AG04450 (cell line): ENCODE measurements around the gene MAP3K5. TPM values are rescaled to one million over a fixed set of nuclear protein-coding genes. Genes with fewer than 3 reads are reported as not detected.

Experiments
- CTCF ChIA-PET: fragments of 300-600, 350-600 bp; formaldehyde crosslinking; extraction: SDS; loops from one replicate; lab custom pipeline; 2022; ENCODE audit warnings: antibody characterized with exemption, inconsistent platforms; lab: Charles Lee
- POLR2A ChIA-PET: fragments of 350-600 bp; formaldehyde crosslinking; extraction: SDS; loops from one replicate; lab custom pipeline; 2021; ENCODE audit warnings: antibody characterized with exemption, inconsistent platforms; lab: Yijun Ruan, JAX
- DNase-seq: peaks from one replicate; pipeline ENCODE4 v3.0.0-alpha.2; 2011; ENCODE audit warnings: low read depth, low spot score
- H3K27ac ChIP-seq: one replicate; pipeline ENCODE4 v1.5.1; 2012; ENCODE audit warnings: low read depth, low read length, control low read depth
- H3K27me3 ChIP-seq: one replicate; pipeline ENCODE4 v1.6.0; 2012; ENCODE audit warnings: low read length; ENCODE audit not compliant: control insufficient read depth, insufficient read depth
- H3K4me3 ChIP-seq: 2 replicates; pipeline ENCODE4 v1.5.1; 2011; ENCODE audit warnings: mild to moderate bottlenecking, low read depth, low read length, control low read depth
- H3K9me3 ChIP-seq: 2 replicates; pipeline ENCODE4 v1.5.1; 2012; ENCODE audit warnings: low read length; ENCODE audit not compliant: control insufficient read depth, insufficient read depth
- polyA plus RNA-seq: library from polyadenylated mRNA; depleted of rRNA; stranded (reverse); fragments of >200 nt; gene quantifications from 2 replicates; pipeline ENCODE4 v1.2.3, GENCODE V29; 2011
- TF ChIP-seq, protein P1 (sequence below): IDR thresholded peaks from 2 replicates; pipeline ENCODE4 v1.5.1; 2011; ENCODE audit warnings: low read depth, low read length, control low read depth, inconsistent platforms

MAP3K5 gene
- polyA plus RNA-seq, 1 experiment = 17.0 TPM

DNA sequence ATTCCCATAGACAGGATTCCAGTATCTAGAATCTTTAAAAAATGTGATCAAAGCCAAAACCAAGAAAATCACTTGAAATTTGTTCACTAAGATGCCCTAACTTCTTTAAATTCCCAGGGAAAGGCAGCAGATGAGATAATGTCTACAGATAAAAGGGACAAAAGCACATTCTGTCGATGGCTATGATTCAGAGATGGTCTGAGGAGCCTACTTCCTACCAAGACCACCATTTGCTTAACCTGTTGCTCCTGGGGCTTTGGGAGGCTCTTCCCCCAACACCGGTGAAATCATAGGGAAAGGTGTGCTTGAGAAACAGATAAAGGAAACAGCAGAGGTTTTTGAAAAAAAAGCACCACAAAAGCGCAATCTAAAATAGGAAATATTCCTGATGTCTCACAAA, 123.7 kb downstream of the MAP3K5 start:
- POLR2A ChIA-PET = interaction anchor here (0.6 to 2.0 kb wide), 3 partner anchors 10 to 124 kb away, joined by 3 to 6 read pairs (median 3); partner anchors contain the start of gene MAP3K5

DNA sequence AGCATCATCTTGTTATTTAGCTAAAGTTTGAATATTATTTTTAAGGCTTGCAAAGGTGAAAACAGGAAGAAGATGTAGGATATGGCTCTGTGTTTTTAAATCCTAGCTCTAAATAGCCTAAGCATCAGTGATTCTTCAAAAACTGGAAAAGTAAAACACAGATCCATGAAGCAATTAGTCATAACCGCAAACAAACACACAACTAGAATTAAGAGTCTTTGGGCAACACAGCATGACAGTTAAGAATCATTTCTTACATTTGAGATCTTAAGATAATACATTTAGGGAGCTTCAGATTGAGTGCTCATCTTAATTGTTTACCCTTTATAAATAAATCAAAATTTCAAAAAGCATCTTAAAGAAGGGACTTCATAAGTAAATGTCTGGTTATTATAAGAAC, 126.2 kb downstream of the MAP3K5 start:
- TF ChIP-seq, protein P1, sequence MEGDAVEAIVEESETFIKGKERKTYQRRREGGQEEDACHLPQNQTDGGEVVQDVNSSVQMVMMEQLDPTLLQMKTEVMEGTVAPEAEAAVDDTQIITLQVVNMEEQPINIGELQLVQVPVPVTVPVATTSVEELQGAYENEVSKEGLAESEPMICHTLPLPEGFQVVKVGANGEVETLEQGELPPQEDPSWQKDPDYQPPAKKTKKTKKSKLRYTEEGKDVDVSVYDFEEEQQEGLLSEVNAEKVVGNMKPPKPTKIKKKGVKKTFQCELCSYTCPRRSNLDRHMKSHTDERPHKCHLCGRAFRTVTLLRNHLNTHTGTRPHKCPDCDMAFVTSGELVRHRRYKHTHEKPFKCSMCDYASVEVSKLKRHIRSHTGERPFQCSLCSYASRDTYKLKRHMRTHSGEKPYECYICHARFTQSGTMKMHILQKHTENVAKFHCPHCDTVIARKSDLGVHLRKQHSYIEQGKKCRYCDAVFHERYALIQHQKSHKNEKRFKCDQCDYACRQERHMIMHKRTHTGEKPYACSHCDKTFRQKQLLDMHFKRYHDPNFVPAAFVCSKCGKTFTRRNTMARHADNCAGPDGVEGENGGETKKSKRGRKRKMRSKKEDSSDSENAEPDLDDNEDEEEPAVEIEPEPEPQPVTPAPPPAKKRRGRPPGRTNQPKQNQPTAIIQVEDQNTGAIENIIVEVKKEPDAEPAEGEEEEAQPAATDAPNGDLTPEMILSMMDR = no peak
- CTCF ChIA-PET = interaction anchor here (0.6 to 3.0 kb wide), 3 partner anchors 22 to 126 kb away, joined by 3 to 14 read pairs (median 3); partner anchors contain the start of gene MAP3K5
- no peak for DNase-seq
- H3K9me3 ChIP-seq = no peaks in the 10 kb centered on the region
- no peak overlapping the region for H3K27ac ChIP-seq
- POLR2A ChIA-PET = no interaction called here
- H3K4me3 ChIP-seq = no peak overlapping the region
- H3K27me3 ChIP-seq = no peaks in the 10 kb centered on the region

More for the DNA sequence above, 123.7 kb downstream of the MAP3K5 start:
- TF ChIP-seq, protein P1 = no peak
- DNase-seq = no peak
- Histone ChIP-seq H3K9me3 (no peaks in the 10 kb centered on the region), H3K27me3 (no peaks in the 10 kb centered on the region), H3K4me3 (no peak overlapping the region), H3K27ac (no peak overlapping the region)
- CTCF ChIA-PET = interaction anchor here (1.0 to 1.3 kb wide), 2 partner anchors 23 to 24 kb away, joined by 4 read pairs; no protein-coding TSS in a partner anchor

DNA sequence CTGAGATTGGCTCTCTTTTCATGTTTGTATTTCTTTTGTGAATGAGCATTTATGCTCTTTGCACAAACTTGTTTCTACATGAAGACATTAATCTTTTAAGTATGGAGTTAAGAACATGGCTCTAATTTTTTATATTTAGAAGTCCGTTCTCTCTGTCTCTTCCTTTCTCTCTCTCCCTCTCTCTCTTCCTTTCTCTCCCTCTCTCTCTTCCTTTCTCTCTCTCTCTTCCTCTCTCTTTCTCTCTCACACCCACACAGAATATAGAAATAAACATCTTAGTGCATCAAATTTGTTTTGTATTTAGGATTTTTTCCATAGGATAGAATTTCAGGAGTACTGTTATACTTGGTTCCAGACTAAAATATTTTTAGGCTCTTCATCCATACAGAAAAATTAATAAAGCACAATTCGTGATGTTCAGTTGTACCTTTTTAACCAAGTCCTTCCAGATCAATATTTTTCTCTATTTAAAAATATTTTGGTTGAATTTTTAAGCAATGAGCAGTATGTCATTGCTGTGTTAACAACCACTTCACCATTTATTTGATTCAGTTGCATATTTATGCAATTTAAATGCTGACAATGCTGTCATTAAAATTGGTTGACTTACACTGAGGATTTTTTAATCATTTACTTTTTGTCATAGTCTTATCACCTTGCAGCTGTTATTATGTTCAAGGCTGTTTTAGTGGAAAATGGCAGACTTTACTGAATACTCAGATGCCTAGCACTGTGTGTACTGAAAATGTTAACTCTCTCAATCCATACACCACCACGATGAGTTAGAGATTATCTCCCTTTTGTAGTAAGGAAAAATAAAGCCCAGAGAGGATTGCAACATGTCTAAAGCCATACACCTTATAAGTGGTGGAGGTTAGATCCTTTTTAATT, 129.7 kb downstream of the MAP3K5 start:
- DNase-seq = no peak
- H3K27ac ChIP-seq = no peak overlapping the region
- TF ChIP-seq, protein P1 = no peak
- H3K4me3 ChIP-seq = no peak overlapping the region
- no peaks in the 10 kb centered on the region for H3K9me3 ChIP-seq
- no peaks in the 10 kb centered on the region for H3K27me3 ChIP-seq
- POLR2A ChIA-PET = no interaction called here
- CTCF ChIA-PET = no interaction called here

DNA sequence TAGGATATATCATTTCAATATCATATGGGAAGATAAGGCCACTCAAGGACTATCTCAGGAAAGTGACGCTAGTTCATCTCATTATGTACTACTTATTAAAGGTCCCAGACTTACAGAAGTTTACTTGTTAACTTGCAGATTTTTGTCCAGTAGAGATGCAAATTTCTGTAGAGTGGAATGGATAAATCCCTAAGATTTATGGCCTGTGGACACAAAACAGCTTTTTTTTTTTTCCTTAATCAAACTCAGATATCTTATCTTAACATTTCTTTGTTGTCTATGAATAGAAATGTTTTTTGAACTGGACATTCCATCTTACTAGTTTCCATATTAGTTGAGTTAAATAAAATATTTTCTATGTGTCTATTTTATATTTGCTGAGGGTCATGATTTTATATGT, 131.6 kb downstream of the MAP3K5 start:
- Histone ChIP-seq H3K27me3 (no peaks in the 10 kb centered on the region), H3K9me3 (no peaks in the 10 kb centered on the region), H3K27ac (no peak overlapping the region), H3K4me3 (no peak overlapping the region)
- no peak for DNase-seq
- POLR2A ChIA-PET = no interaction called here
- TF ChIP-seq, protein P1 = no peak
- CTCF ChIA-PET = interaction anchor here (0.9 to 1.4 kb wide), 2 partner anchors 16 to 131 kb away, joined by 3 to 9 read pairs; partner anchors contain the start of gene MAP3K5

DNA sequence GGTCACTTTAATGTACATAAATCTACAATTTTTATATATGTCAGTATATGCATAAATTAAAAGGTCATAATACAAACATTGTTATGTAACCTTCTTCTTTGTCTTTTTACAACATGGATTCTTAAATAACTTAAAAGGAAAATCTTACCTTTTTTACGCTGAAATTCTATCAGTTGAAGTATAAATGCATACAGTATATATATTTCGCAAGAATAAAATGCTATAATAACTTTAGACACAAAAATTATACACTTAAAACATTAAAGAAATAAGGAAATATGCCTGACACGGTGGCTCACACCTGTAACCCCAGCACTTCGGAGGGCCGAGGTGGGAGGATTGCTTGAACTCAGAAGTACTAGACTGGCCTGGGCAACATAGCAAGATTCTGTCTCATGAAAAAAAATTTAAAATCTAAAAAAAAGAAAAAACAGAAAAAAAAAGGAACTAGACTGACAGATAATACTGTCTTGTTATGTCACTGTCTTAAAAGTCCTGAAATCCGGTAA, 132.2 kb downstream of the MAP3K5 start:
- Histone ChIP-seq H3K27ac (no peak overlapping the region), H3K4me3 (no peak overlapping the region), H3K27me3 (no peaks in the 10 kb centered on the region), H3K9me3 (no peaks in the 10 kb centered on the region)
- TF ChIP-seq, protein P1 = no peak
- POLR2A ChIA-PET = no interaction called here
- CTCF ChIA-PET = no interaction called here
- DNase-seq = no peak
